Lower leg skin (tissue), 4 donors: ENCODE results near the gene SKA2. TPM values are rescaled to one million over a fixed set of nuclear protein-coding genes. Genes with fewer than 3 reads are reported as not detected.

ENCODE experiments used
- DNase-seq, 2 donors: peaks; one replicate each; pipeline ENCODE4 v3.0.0-alpha.2; 2019; ENCODE audit warnings: low spot score in 2 of 2
- H3K4me3 ChIP-seq: fragments of 200-600 bp; sonication (generic); 2 replicates; pipeline ENCODE4 v1.5.1; 2017; ENCODE audit warnings: mild to moderate bottlenecking, low read depth; ENCODE audit not compliant: poor library complexity, severe bottlenecking
- CTCF ChIP-seq, 3 donors: fragments of 450-650 bp; IDR thresholded peaks; one replicate each; pipeline ENCODE4 v1.5.1; 2016; ENCODE audit warnings: antibody characterized with exemption in 3 of 3, mild to moderate bottlenecking in 3 of 3, moderate library complexity in 2 of 3
- POLR2A ChIP-seq, 2 donors: fragments of 450-650 bp; IDR thresholded peaks; one replicate each; pipeline ENCODE4 v1.6.1; 2016 to 2017; ENCODE audit warnings: antibody characterized with exemption in 2 of 2, mild to moderate bottlenecking in 1 of 2, moderate library complexity in 1 of 2
- WGBS, 2 donors: methylation state at CpG; one replicate each; pipeline ENCODE4 v1.1.5; 2018; 5-methylcytosine and 5-hydroxymethylcytosine counted together
- intact Hi-C: fragments of 100-400 bp; cut with DNase I; formaldehyde crosslinking; loops from one replicate; pipeline ENCODE4 v1.15.0; 2023; ENCODE audit warnings: low total_unique reads
- microRNA counts, 2 donors: library from miRNA; unstranded; fragments of <30 nt; microRNA quantifications; one replicate each; lab custom pipeline; 2016
- microRNA-seq, 2 donors: library from miRNA; unstranded; fragments of <30 nt; microRNA quantifications; one replicate each; pipeline ENCODE4, GENCODE V29; 2016; ENCODE audit warnings: borderline replicate concordance in 2 of 2, borderline number of aligned reads in 1 of 2
- total RNA-seq, 4 donors: library from RNA; depleted of rRNA; stranded (reverse); fragments of >200 nt; gene quantifications; one replicate each; pipeline ENCODE4 v1.1.0, GENCODE V29; 2016

The SKA2 gene
- total RNA-seq, 4 donors from 2014 or later = 8.9 to 21.2 (median 17.8) TPM

DNA sequence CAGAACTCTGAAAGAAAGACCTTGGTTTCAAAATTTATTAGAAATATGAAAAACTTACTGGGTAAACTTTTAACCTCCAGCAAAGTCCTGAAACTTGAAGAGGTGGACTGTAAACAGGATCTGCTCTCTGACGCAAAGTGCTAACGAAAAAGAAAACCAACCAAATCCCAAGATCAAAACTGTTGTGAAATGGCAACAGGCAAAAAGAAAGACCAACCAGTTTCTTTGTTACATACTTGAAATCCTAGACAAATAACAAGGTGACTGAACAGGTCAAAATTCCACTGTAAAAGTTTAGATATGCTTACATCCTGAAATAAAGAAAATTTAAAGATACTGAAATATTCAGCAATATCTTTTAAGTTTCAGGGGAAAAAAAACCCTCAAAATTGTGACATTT lies 92.5 kb downstream of the SKA2 start:
- no peak for TF ChIP-seq POLR2A (IDR thresholded peaks at IDR 0.05)
- TF ChIP-seq CTCF (IDR thresholded peaks at IDR 0.05) = no peak
- no peak for DNase-seq
- intact Hi-C loops = loop anchor here (1.0 kb wide), 1 partner anchor 22 kb away; no protein-coding TSS in a partner anchor
- H3K4me3 ChIP-seq = no peak overlapping the region
- WGBS, 2 donors = 90 to 97% methylated on average over 2 of the region's 2 CpGs

MicroRNAs within 50 kb of the gene (microRNA counts, 767-probe panel; counts per million panel counts)
- 0 to 358 counts per million in 2 donors for microRNA hsa-miR-301a-3p (lab: Ali Mortazavi, UCI)
- microRNA hsa-miR-454-3p (lab: Ali Mortazavi, UCI) = 0 to 358 counts per million in 2 donors

Small RNA genes within 50 kb of the gene (microRNA-seq; reads per million reads assigned to microRNA genes)
- gene MIR301A (33.3 to 40.8 reads per million in 2 donors), gene MIR454 (490 to 526 reads per million in 2 donors)

Other genes with a start within 250 kb of the SKA2 start
- gene TRIM37, start 48.3 kb downstream of the SKA2 start, total RNA-seq = 10 to 100 TPM; 10.3 to 18.0 (median 13.9) TPM
- gene PRR11, start 560 bp upstream of the SKA2 start, total RNA-seq = 1 to 10 TPM; 1.5 to 3.7 (median 2.6) TPM
- gene SMG8, start 54.8 kb upstream of the SKA2 start, total RNA-seq = 10 to 100 TPM; 11.5 to 15.5 (median 14.1) TPM
- 10 to 100 TPM in 1 of 4 donors, 1 to 10 TPM in 3; 1.0 to 14.0 (median 3.8) TPM for gene GDPD1, start 65.3 kb upstream of the SKA2 start, total RNA-seq
- 10 to 100 TPM; 20.6 to 33.1 (median 26.9) TPM for gene YPEL2, start 176.5 kb upstream of the SKA2 start, total RNA-seq